Stomach (tissue), 9 donors: ENCODE data around the gene LCE1D. TPM values are rescaled to one million over a fixed set of nuclear protein-coding genes. Genes with fewer than 3 reads are reported as not detected.

Experiments
- DNase-seq, 2 donors: peaks; one replicate each; pipeline versions ENCODE4 v3.0.0 to v3.0.0-alpha.2; 2013 to 2019
- H3K27ac ChIP-seq, 5 donors: fragments of 200-600 bp in 4 of 5; sonication (generic) in 4 of 5; one replicate each; pipeline ENCODE4 v1.5.1; 2013 to 2019; ENCODE audit warnings: mild to moderate bottlenecking in 1 of 5, moderate library complexity in 1 of 5
- H3K27me3 ChIP-seq, 3 donors: fragments of 200-600 bp; sonication (generic); one replicate each; pipeline ENCODE4 v1.5.1; 2017 to 2019; ENCODE audit warnings: mixed run types in 1 of 3
- H3K36me3 ChIP-seq, 4 donors: fragments of 200-600 bp; sonication (generic); 1 replicate in 3 of 4; 2 replicates in 1 of 4; pipeline ENCODE4 v1.5.1; 2016 to 2019
- H3K4me1 ChIP-seq, 4 donors: fragments of 200-600 bp; sonication (generic); one replicate each; pipeline ENCODE4 v1.5.1; 2016 to 2019
- H3K4me3 ChIP-seq, 4 donors: fragments of 200-600 bp; sonication (generic) in 3 of 4; one replicate each; pipeline ENCODE4 v1.5.1; 2016 to 2019; ENCODE audit warnings: mild to moderate bottlenecking in 1 of 4
- H3K9me3 ChIP-seq, 4 donors: fragments of 200-600 bp; sonication (generic); one replicate each; pipeline ENCODE4 v1.5.1; 2016 to 2019
- CTCF ChIP-seq, 7 experiments: fragments of 450-650 bp in 4 of 7; fragments of 200-600 bp in 3 of 7; sonication (generic) in 3 of 7; IDR thresholded peaks; one replicate each; pipeline ENCODE4 v1.5.1; 2016 to 2019; ENCODE audit warnings: antibody characterized with exemption in 7 of 7, control low read depth in 2 of 7, mild to moderate bottlenecking in 1 of 7
- EP300 ChIP-seq: sonication (generic); formaldehyde crosslinking; IDR thresholded peaks from one replicate; pipeline ENCODE4 v1.6.1; 2017; ENCODE audit warnings: antibody characterized with exemption
- POLR2A ChIP-seq, 4 donors: fragments of 450-650 bp; IDR thresholded peaks; one replicate each; pipeline ENCODE4 v1.6.1; 2016; ENCODE audit warnings: antibody characterized with exemption in 4 of 4, control low read depth in 2 of 4, mild to moderate bottlenecking in 1 of 4, moderate library complexity in 1 of 4
- POLR2AphosphoS5 ChIP-seq, 3 donors: sonication (generic); formaldehyde crosslinking; IDR thresholded peaks; one replicate each; pipeline ENCODE4 v1.6.1; 2016; ENCODE audit warnings: antibody characterized with exemption in 3 of 3
- WGBS, 5 donors: extraction: QIAGEN DNeasy Blood & Tissue Kit in 3 of 5; methylation state at CpG; one replicate each; pipeline versions ENCODE4 v1.1.5 to v1.1.7; 2013 to 2018; 5-methylcytosine and 5-hydroxymethylcytosine counted together
- intact Hi-C: fragments of 100-400 bp; cut with DNase I; formaldehyde crosslinking; loops from one replicate; pipeline ENCODE4 v1.15.1; 2023; ENCODE audit warnings: low total_unique reads
- polyA plus RNA-seq, 3 donors: library from polyadenylated mRNA; stranded (reverse); fragments of 200-250 nt; gene quantifications; one replicate each; pipeline ENCODE4 v1.2.3, GENCODE V29; 2013
- total RNA-seq, 5 donors: library from RNA; depleted of rRNA; stranded (reverse); fragments of >200 nt; gene quantifications; one replicate each; pipeline versions ENCODE4 v1.1.0 to v1.2.3, GENCODE V29; 2014 to 2016
- donor health status: healthy with polysubstance abuse.
- donor health status: Bipolar disorder and iron deficiency.
- donor health status: healthy.

The LCE1D gene
- total and polyA plus RNA-seq, 8 donors, result not detected

DNA sequence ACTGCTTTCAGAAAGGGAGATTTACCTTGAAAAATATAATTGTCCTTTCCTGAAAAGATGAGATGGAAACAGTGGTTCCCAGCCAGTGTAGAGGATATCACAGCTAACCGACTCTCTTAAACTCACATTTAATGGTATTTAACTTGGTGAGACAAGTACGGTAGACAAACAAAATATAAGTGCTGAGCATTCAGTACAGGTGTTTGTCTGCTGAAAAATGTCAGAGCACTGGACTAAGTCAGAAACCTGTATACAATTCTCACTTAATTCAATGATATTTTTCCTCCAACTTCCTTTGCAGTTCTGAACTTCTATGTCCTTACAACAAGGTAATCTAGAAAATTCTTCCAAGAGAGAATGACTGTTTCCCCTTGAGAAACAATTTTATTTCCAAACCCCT is 15.2 kb downstream of the LCE1D start, which contains the start of gene LCE1B:
Gene LCE1B (plus strand): TSS at position 301 of the 400 bp plus-strand sequence. CDS start 476 bp downstream, outside the sequence.
- TF ChIP-seq POLR2AphosphoS5 (IDR thresholded peaks at IDR 0.05), result no peak
- no peak for TF ChIP-seq EP300
- no peak for TF ChIP-seq CTCF (IDR thresholded peaks at IDR 0.05)
- no peak for TF ChIP-seq POLR2A (IDR thresholded peaks at IDR 0.05)
- no peaks in the 10 kb centered on the region for H3K36me3 ChIP-seq
- H3K27me3 ChIP-seq, result peaks cover 0 to 6% (median 0%) of the 10 kb centered on the region in 3 donors
- H3K4me3 ChIP-seq, result no peak within 1 kb of the TSS
- no peaks in the 10 kb centered on the region for H3K4me1 ChIP-seq
- intact Hi-C loops, result no loop called here
- 70 to 95% (median 87%) methylated on average over 2 of the region's 2 CpGs for WGBS, 5 donors
- no peak within 1 kb of the TSS for H3K27ac ChIP-seq
- DNase-seq, result no peak
- H3K9me3 ChIP-seq, result peaks cover 0 to 5% (median 2%) of the 10 kb centered on the region in 4 donors

- Histone ChIP-seq H3K36me3 (no peaks in the 10 kb centered on the region), H3K4me3 (no peak overlapping the region), H3K27me3 (peaks cover 0 to 6% (median 0%) of the 10 kb centered on the region in 3 donors), H3K9me3 (peaks cover 0 to 3% (median 0%) of the 10 kb centered on the region in 4 donors), H3K27ac (no peak overlapping the region), H3K4me1 (no peaks in the 10 kb centered on the region)
- 85 to 89% (median 87%) methylated on average over 6 of the region's 6 CpGs for WGBS, 5 donors
- DNase-seq, result no peak
- TF ChIP-seq POLR2AphosphoS5 (IDR thresholded peaks at IDR 0.05) (no peak), POLR2A (IDR thresholded peaks at IDR 0.05) (no peak), CTCF (IDR thresholded peaks at IDR 0.05) (no peak)
- intact Hi-C loops, result no loop called here
These were observed 20.8 kb downstream of the LCE1D start for GRCh38 chr1:152817309-152817708.

- no peaks in the 10 kb centered on the region for H3K4me1 ChIP-seq
- H3K9me3 ChIP-seq, result no peaks in the 10 kb centered on the region
- intact Hi-C loops, result no loop called here
- 32 to 39% (median 36%) methylated on average over 5 of the region's 5 CpGs for WGBS, 5 donors
- no peak for TF ChIP-seq POLR2AphosphoS5 (IDR thresholded peaks at IDR 0.05)
- no peak for TF ChIP-seq EP300
- TF ChIP-seq CTCF (IDR thresholded peaks at IDR 0.05), result no peak
- TF ChIP-seq POLR2A (IDR thresholded peaks at IDR 0.05), result no peak
- no peak overlapping the region for H3K4me3 ChIP-seq
- peaks cover 0 to 16% (median 0%) of the 10 kb centered on the region in 3 donors for H3K27me3 ChIP-seq
- no peak for DNase-seq
- no peaks in the 10 kb centered on the region for H3K36me3 ChIP-seq
- no peak overlapping the region for H3K27ac ChIP-seq
These were observed 26.8 kb downstream of the LCE1D start for GRCh38 chr1:152823294-152823693.

GRCh38 chr1:152824964-152825363 is 28.4 kb downstream of the LCE1D start:
- no peak for TF ChIP-seq POLR2AphosphoS5 (IDR thresholded peaks at IDR 0.05)
- no peak for TF ChIP-seq CTCF (IDR thresholded peaks at IDR 0.05)
- TF ChIP-seq EP300, result no peak
- TF ChIP-seq POLR2A (IDR thresholded peaks at IDR 0.05), result no peak
- Histone ChIP-seq H3K4me1 (no peaks in the 10 kb centered on the region), H3K9me3 (no peaks in the 10 kb centered on the region), H3K4me3 (no peak overlapping the region), H3K36me3 (no peaks in the 10 kb centered on the region), H3K27me3 (peaks cover 0 to 24% (median 0%) of the 10 kb centered on the region in 3 donors), H3K27ac (no peak overlapping the region)
- DNase-seq, result no peak
- intact Hi-C loops, result no loop called here
